CD4-positive, alpha-beta memory T cell (primary cell): ENCODE results near the gene TSC22D2. TPM values are rescaled to one million over a fixed set of nuclear protein-coding genes. Genes with fewer than 3 reads are reported as not detected.
A peak's percentile ranks its signal among the peaks of the same experiment; 100 is the strongest.

Experiments
- CTCF ChIA-PET: fragments of 350-600 bp; sonication (Branson Sonifier 250); formaldehyde crosslinking; loops from one replicate; lab custom pipeline; 2021; ENCODE audit warnings: inconsistent platforms; ENCODE audit not compliant: partially characterized antibody; lab: Charles Lee
- POLR2A ChIA-PET: fragments of 350-600 bp; sonication (Branson Sonifier 250); formaldehyde crosslinking; loops from one replicate; lab custom pipeline; 2021; ENCODE audit not compliant: partially characterized antibody; lab: Charles Lee
- DNase-seq, 5 donors: peaks; one replicate each; pipeline versions ENCODE4 v3.0.0 to v3.0.0-alpha.2; 2020 to 2022; ENCODE audit warnings: mixed read lengths in 1 of 5
- H3K27ac ChIP-seq: one replicate; pipeline ENCODE4 v1.7.0; 2013; ENCODE audit warnings: low read depth, low read length
- H3K27me3 ChIP-seq: 2 replicates; pipeline ENCODE4 v1.7.0; 2013; ENCODE audit warnings: mild to moderate bottlenecking, low read length, moderate library complexity; ENCODE audit not compliant: insufficient read depth
- H3K36me3 ChIP-seq: 2 replicates; pipeline ENCODE4 v1.7.0; 2013; ENCODE audit warnings: mild to moderate bottlenecking, low read length, moderate library complexity; ENCODE audit not compliant: insufficient read depth
- H3K4me1 ChIP-seq: 2 replicates; pipeline ENCODE4 v1.7.0; 2013; ENCODE audit warnings: mild to moderate bottlenecking, low read length, moderate library complexity; ENCODE audit not compliant: insufficient read depth
- H3K4me3 ChIP-seq, 2 donors: one replicate each; pipeline ENCODE4 v1.7.0; 2013; ENCODE audit warnings: low read length in 2 of 2, mild to moderate bottlenecking in 1 of 2
- H3K9me3 ChIP-seq, 2 donors: one replicate each; pipeline ENCODE4 v1.7.0; 2013; ENCODE audit warnings: low read length in 2 of 2, control low read depth in 1 of 2; ENCODE audit not compliant: control insufficient read depth in 1 of 2
- H3K27ac Mint-ChIP-seq, 7 donors: one replicate each; pipeline ENCODE4 v1.8.0; 2020 to 2021; ENCODE audit warnings: mixed read lengths in 7 of 7, mild to moderate bottlenecking in 6 of 7, inconsistent platforms in 3 of 7, moderate library complexity in 3 of 7
- H3K27me3 Mint-ChIP-seq, 2 donors: one replicate each; pipeline ENCODE4 v1.8.0; 2020 to 2021; ENCODE audit warnings: mixed read lengths in 2 of 2
- H3K36me3 Mint-ChIP-seq, 2 donors: one replicate each; pipeline ENCODE4 v1.8.0; 2020 to 2021; ENCODE audit warnings: mixed read lengths in 2 of 2, inconsistent platforms in 1 of 2, mild to moderate bottlenecking in 1 of 2
- H3K4me1 Mint-ChIP-seq, 4 donors: one replicate each; pipeline ENCODE4 v1.8.0; 2020 to 2021; ENCODE audit warnings: mixed read lengths in 4 of 4, mild to moderate bottlenecking in 1 of 4
- H3K4me3 Mint-ChIP-seq, 8 donors: one replicate each; pipeline ENCODE4 v1.8.0; 2020 to 2021; ENCODE audit warnings: mixed read lengths in 8 of 8, mild to moderate bottlenecking in 7 of 8, moderate library complexity in 6 of 8, inconsistent platforms in 3 of 8
- H3K9me3 Mint-ChIP-seq, 8 donors: one replicate each; pipeline ENCODE4 v1.8.0; 2020 to 2021; ENCODE audit warnings: mixed read lengths in 8 of 8, mild to moderate bottlenecking in 5 of 8, inconsistent platforms in 3 of 8, moderate library complexity in 1 of 8
- intact Hi-C: fragments of 100-400 bp; cut with micrococcal nuclease; formaldehyde crosslinking; loops from one replicate; pipeline ENCODE4 v1.15.1; 2023
- polyA plus RNA-seq, 2 donors: library from polyadenylated mRNA; unstranded; fragments of 300-500 nt; fragmentation: Illumina TruSeq; gene quantifications; one replicate each; pipeline ENCODE4 v1.2.3, GENCODE V29; 2021
- total RNA-seq, 2 experiments: library from RNA; stranded (reverse); gene quantifications; one replicate each; pipeline ENCODE4 v1.2.3, GENCODE V29; 2021

Gene TSC22D2
- total and polyA plus RNA-seq, 4 experiments from 2014 or later = 5.5 to 25.7 (median 19.7) TPM

DNA sequence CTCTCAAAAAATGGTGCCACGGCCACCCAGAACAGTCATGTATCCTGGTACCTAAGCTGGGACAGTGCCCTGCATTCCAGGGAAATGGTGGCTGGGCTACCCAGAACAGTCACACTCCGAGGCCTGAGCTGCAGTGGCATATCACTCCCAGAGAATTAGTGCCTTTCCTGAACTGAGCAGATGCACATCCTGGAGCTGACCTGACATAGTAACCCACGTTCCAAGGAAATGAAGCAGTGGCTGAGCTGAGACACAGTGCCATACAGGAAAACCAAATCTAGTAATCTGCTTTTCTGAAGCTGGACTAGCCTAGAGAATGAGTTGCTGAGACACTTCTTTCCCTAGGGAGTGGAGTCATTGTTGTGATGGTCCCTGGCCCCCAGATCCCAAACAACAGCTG lies 96.4 kb downstream of the TSC22D2 start:
- H3K36me3 ChIP-seq = no peaks in the 10 kb centered on the region
- POLR2A ChIA-PET = no interaction called here
- Mint-ChIP-seq H3K27ac (peak overlapping the region in 1 of 7 donors; percentile 53), H3K9me3 (peaks cover 0 to 29% (median 9%) of the 10 kb centered on the region in 8 donors), H3K4me1 (no peaks in the 10 kb centered on the region), H3K27me3 (peaks cover 16 to 21% of the 10 kb centered on the region in 2 donors), H3K36me3 (peaks cover 0 to 7% of the 10 kb centered on the region in 2 donors), H3K4me3 (no peak overlapping the region)
- H3K4me1 ChIP-seq = no peaks in the 10 kb centered on the region
- no peak for DNase-seq
- intact Hi-C loops = no loop called here
- H3K27me3 ChIP-seq = peaks cover 5% of the 10 kb centered on the region
- CTCF ChIA-PET = interaction anchor here (2.5 kb wide), 1 partner anchor 9 kb away, joined by 18 read pairs; no protein-coding TSS in a partner anchor
- no peak overlapping the region for H3K27ac ChIP-seq
- no peak overlapping the region for H3K4me3 ChIP-seq
- peaks cover 0 to 5% of the 10 kb centered on the region in 2 donors for H3K9me3 ChIP-seq

DNA sequence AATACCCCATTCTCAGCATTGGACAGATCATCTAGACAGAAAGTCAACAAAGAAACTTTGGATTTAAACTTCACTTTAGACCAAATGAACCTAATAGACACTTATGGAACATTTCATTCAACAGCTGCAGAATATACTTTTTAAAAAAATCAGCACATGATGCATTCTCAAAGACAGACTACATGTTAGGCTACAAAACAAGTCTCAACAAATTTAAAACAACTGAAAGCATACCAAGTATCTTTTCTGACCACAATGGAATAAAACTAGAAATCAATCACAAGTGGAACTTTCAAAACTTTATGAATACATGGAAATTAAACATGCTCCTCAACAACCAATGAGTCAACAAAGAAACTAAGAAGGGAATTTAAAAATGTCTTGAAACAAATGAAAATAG lies 100.3 kb downstream of the TSC22D2 start:
- intact Hi-C loops = no loop called here
- no peaks in the 10 kb centered on the region for H3K4me1 Mint-ChIP-seq
- Histone ChIP-seq H3K27me3 (peaks cover 5% of the 10 kb centered on the region), H3K36me3 (no peaks in the 10 kb centered on the region), H3K27ac (no peak overlapping the region), H3K4me3 (no peak overlapping the region), H3K9me3 (no peaks in the 10 kb centered on the region), H3K4me1 (no peaks in the 10 kb centered on the region)
- peaks cover 0 to 15% (median 3%) of the 10 kb centered on the region in 8 donors for H3K9me3 Mint-ChIP-seq
- H3K27me3 Mint-ChIP-seq = peaks cover 21 to 22% of the 10 kb centered on the region in 2 donors
- no peak for DNase-seq
- H3K4me3 Mint-ChIP-seq = no peak overlapping the region
- ChIA-PET POLR2A (no interaction called here), CTCF (no interaction called here)
- no peaks in the 10 kb centered on the region for H3K36me3 Mint-ChIP-seq
- H3K27ac Mint-ChIP-seq = no peak overlapping the region

DNA sequence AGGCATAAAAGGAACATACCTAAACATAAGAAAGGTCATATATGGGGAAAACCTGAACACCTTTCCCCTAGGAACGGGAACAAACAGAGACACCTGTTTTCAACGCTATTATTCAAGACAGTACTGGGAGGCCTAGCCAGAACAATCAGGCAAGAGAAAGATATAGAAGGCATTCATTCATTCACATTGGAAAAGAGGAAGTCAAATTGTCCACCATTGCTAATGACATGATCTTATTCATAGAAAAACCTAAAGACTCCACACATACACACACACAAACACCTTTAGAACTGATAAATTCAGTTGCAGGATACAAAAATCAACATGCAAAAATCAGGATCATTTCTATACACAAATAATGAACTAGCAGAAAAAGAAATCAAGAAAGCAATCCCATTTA lies 101.7 kb downstream of the TSC22D2 start:
- H3K36me3 Mint-ChIP-seq = no peaks in the 10 kb centered on the region
- H3K9me3 Mint-ChIP-seq = peaks cover 0 to 15% (median 3%) of the 10 kb centered on the region in 8 donors
- peaks cover 16 to 17% of the 10 kb centered on the region in 2 donors for H3K27me3 Mint-ChIP-seq
- no peak for DNase-seq
- H3K9me3 ChIP-seq = no peaks in the 10 kb centered on the region
- no peak overlapping the region for H3K4me3 ChIP-seq
- no peaks in the 10 kb centered on the region for H3K36me3 ChIP-seq
- H3K27ac Mint-ChIP-seq = no peak overlapping the region
- no peaks in the 10 kb centered on the region for H3K4me1 ChIP-seq
- no peak overlapping the region for H3K4me3 Mint-ChIP-seq
- POLR2A ChIA-PET = no interaction called here
- CTCF ChIA-PET = no interaction called here
- H3K27ac ChIP-seq = no peak overlapping the region
- intact Hi-C loops = no loop called here
- no peaks in the 10 kb centered on the region for H3K27me3 ChIP-seq
- no peaks in the 10 kb centered on the region for H3K4me1 Mint-ChIP-seq

DNA sequence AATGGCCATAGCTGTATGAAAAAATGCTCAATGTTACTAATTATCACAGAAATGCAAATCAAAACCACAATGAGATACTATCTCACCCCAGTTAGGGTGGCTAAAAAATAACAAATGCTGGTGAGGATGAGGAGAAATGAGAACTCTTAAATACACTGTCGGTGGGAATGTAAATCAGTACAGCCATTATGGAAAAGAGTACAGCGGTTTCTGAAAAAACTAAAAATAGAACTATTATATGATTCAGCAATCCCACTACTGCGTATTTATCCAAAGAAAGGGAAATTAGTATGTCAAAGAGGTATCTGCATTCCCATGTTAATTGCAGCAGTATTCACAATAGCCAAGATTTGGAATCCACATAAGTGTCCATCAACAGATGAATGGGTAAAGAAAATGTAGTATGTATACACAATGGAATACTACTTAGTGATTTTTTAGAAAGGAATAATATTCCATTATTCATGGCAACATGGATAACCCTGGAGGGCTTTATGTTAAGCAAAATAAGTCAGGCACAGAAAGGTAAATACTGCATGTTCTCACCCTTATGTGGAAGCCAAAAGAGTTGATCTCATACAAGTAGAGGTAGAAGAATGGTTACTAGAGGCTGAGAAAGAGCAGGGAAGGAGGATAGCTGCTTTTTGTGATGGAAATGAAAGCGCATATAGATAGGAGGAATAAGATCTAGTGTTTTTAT lies 103.2 kb downstream of the TSC22D2 start:
- no peaks in the 10 kb centered on the region for H3K9me3 ChIP-seq
- Mint-ChIP-seq H3K9me3 (peaks cover 0 to 15% (median 2%) of the 10 kb centered on the region in 8 donors), H3K36me3 (no peaks in the 10 kb centered on the region), H3K4me1 (no peaks in the 10 kb centered on the region), H3K27me3 (peaks cover 18 to 21% of the 10 kb centered on the region in 2 donors), H3K4me3 (no peak overlapping the region), H3K27ac (no peak overlapping the region)
- no peak for DNase-seq
- POLR2A ChIA-PET = no interaction called here
- no peak overlapping the region for H3K27ac ChIP-seq
- no peaks in the 10 kb centered on the region for H3K36me3 ChIP-seq
- intact Hi-C loops = no loop called here
- H3K27me3 ChIP-seq = no peaks in the 10 kb centered on the region
- CTCF ChIA-PET = no interaction called here
- no peak overlapping the region for H3K4me3 ChIP-seq
- H3K4me1 ChIP-seq = no peaks in the 10 kb centered on the region

DNA sequence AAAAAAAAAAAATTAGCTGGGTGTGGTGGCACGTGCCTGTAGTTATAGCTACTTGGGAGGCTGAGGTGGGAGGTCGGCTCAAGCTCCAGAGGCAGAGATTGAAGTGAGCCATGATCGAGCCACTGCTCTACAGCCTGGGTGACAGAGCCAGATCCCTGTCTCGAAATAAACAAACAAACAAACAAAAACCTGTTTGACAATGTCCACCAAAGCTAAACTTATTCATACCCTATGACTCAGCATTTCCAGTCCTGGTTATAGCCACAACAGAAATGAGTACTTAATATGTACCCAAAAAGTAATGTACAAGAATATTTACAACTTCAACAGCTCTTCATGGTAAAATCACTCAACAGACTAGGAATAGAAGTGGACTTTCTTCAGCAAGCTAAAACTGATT lies 107.1 kb downstream of the TSC22D2 start:
- no peak overlapping the region for H3K4me3 Mint-ChIP-seq
- H3K4me1 Mint-ChIP-seq = no peaks in the 10 kb centered on the region
- DNase-seq = no peak
- peaks cover 13 to 16% of the 10 kb centered on the region in 2 donors for H3K27me3 Mint-ChIP-seq
- Histone ChIP-seq H3K4me1 (no peaks in the 10 kb centered on the region), H3K4me3 (no peak overlapping the region), H3K27ac (no peak overlapping the region), H3K36me3 (no peaks in the 10 kb centered on the region), H3K9me3 (no peaks in the 10 kb centered on the region), H3K27me3 (no peaks in the 10 kb centered on the region)
- H3K9me3 Mint-ChIP-seq = peaks cover 0 to 13% (median 6%) of the 10 kb centered on the region in 8 donors
- no peaks in the 10 kb centered on the region for H3K36me3 Mint-ChIP-seq
- POLR2A ChIA-PET = no interaction called here
- peak overlapping the region in 1 of 7 donors; percentile 5 for H3K27ac Mint-ChIP-seq
- CTCF ChIA-PET = interaction anchor here (1.0 to 1.4 kb wide), 2 partner anchors 12 to 104 kb away, joined by 3 to 4 read pairs; no protein-coding TSS in a partner anchor
- intact Hi-C loops = no loop called here

Other genes starting within 250 kb of the TSC22D2 start
- gene SERP1, start 138.2 kb downstream of the TSC22D2 start, total RNA-seq = 100 to 1,000 TPM; 122 to 128 TPM
- gene SERP1, start 138.2 kb downstream of the TSC22D2 start, polyA plus RNA-seq = 100 to 1,000 TPM; 107 to 129 TPM
- gene EIF2A, start 138.5 kb downstream of the TSC22D2 start, total RNA-seq = 10 to 100 TPM; 90.8 to 95.3 TPM
- 10 to 100 TPM; 49.3 to 58.9 TPM for gene EIF2A, start 138.5 kb downstream of the TSC22D2 start, polyA plus RNA-seq
- gene SELENOT, start 195.0 kb downstream of the TSC22D2 start, total RNA-seq = 10 to 100 TPM; 71.8 to 87.1 TPM
- gene SELENOT, start 195.0 kb downstream of the TSC22D2 start, polyA plus RNA-seq = 100 to 1,000 TPM; 294 to 408 TPM